ENCODE results near the gene DENND2A. TPM values are rescaled to one million over a fixed set of nuclear protein-coding genes. Genes with fewer than 3 reads are reported as not detected.
"Not testable (repeated sequence)": the region's sequence is repeated elsewhere in the genome, so short reads cannot be mapped to it uniquely, and the experiment has no call there.

Gene DENND2A
- total RNA-seq, 2 experiments from 2014 or later = not detected

GRCh38 chr7:140512317-140513000, 128.2 kb downstream of the DENND2A start:
- ATAC-seq (no peak), DNase-seq (peak; percentile 13)
- Mint-ChIP-seq H3K4me3 (no peak overlapping the region), H3K36me3 (ENCODE audit: low read depth) (no peaks in the 10 kb centered on the region), H3K27ac (no peak overlapping the region), H3K27me3 (peaks cover 2% of the 10 kb centered on the region), H3K4me1 (no peaks in the 10 kb centered on the region), H3K9me3 (ENCODE audit: low read depth) (no peaks in the 10 kb centered on the region)
- intact Hi-C loops (cut with DNase I, micrococcal nuclease) = no loop called here
- ChIA-PET CTCF (no interaction called here), POLR2A (no interaction called here)

GRCh38 chr7:140509789-140510188, 130.8 kb downstream of the DENND2A start:
- no peaks in the 10 kb centered on the region for H3K4me1 Mint-ChIP-seq
- H3K4me3 Mint-ChIP-seq = no peak overlapping the region
- no peaks in the 10 kb centered on the region for H3K9me3 Mint-ChIP-seq (ENCODE audit: low read depth)
- ChIA-PET CTCF (no interaction called here), POLR2A (no interaction called here)
- DNase-seq (no peak), ATAC-seq (no peak)
- H3K36me3 Mint-ChIP-seq (ENCODE audit: low read depth) = no peaks in the 10 kb centered on the region
- intact Hi-C loops (cut with DNase I, micrococcal nuclease) = no loop called here
- no peak overlapping the region for H3K27ac Mint-ChIP-seq
- H3K27me3 Mint-ChIP-seq = no peaks in the 10 kb centered on the region

DNA sequence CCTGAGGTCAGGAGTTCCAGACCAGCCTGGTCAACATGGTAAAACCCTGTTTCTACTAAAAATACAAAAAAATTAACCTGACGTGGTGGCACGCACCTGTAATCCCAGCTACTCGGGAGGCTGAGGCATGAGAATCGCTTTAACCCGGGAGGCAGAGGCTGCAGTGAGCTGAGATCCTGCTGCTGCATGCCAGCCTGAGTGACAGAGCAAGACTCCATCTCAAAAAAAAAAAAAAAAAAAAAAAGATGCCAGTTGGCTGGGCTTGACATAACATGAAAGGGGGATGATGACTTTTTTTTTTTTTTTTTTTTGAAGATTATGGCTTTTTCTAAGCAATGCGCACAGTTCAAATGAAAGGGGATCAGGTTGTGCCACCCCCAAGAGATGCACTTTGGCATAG, 133.1 kb downstream of the DENND2A start:
- H3K9me3 Mint-ChIP-seq (ENCODE audit: low read depth); H3K27me3 Mint-ChIP-seq; intact Hi-C loops (cut with DNase I, micrococcal nuclease); H3K36me3 Mint-ChIP-seq (ENCODE audit: low read depth); H3K4me3 Mint-ChIP-seq; H3K27ac Mint-ChIP-seq; ATAC-seq; POLR2A ChIA-PET; H3K4me1 Mint-ChIP-seq; DNase-seq; CTCF ChIA-PET: not testable (repeated sequence)

- DNase-seq (no peak), ATAC-seq (no peak)
- no peak overlapping the region for H3K27ac Mint-ChIP-seq
- no peaks in the 10 kb centered on the region for H3K9me3 Mint-ChIP-seq (ENCODE audit: low read depth)
- H3K27me3 Mint-ChIP-seq = no peaks in the 10 kb centered on the region
- CTCF ChIA-PET = interaction anchor here (0.6 kb wide), 1 partner anchor 137 kb away, joined by 3 read pairs; no protein-coding TSS in a partner anchor
- intact Hi-C loops (cut with DNase I, micrococcal nuclease) = no loop called here
- H3K4me1 Mint-ChIP-seq = no peaks in the 10 kb centered on the region
- H3K36me3 Mint-ChIP-seq (ENCODE audit: low read depth) = no peaks in the 10 kb centered on the region
- H3K4me3 Mint-ChIP-seq = no peak overlapping the region
- POLR2A ChIA-PET = no interaction called here
Observed at GRCh38 chr7:140506788-140507464, 133.7 kb downstream of the DENND2A start.

- intact Hi-C loops (cut with DNase I, micrococcal nuclease) = no loop called here
- Mint-ChIP-seq H3K36me3 (ENCODE audit: low read depth) (no peaks in the 10 kb centered on the region), H3K9me3 (ENCODE audit: low read depth) (no peaks in the 10 kb centered on the region), H3K27ac (no peak overlapping the region), H3K27me3 (no peaks in the 10 kb centered on the region), H3K4me1 (no peaks in the 10 kb centered on the region), H3K4me3 (no peak overlapping the region)
- POLR2A ChIA-PET = no interaction called here
- ATAC-seq (no peak), DNase-seq (no peak)
- CTCF ChIA-PET = interaction anchor here (0.8 to 1.5 kb wide), 7 partner anchors 9 to 151 kb away, joined by 3 to 7 read pairs (median 3); no protein-coding TSS in a partner anchor
Observed at GRCh38 chr7:140501966-140502365, 138.6 kb downstream of the DENND2A start.

DNA sequence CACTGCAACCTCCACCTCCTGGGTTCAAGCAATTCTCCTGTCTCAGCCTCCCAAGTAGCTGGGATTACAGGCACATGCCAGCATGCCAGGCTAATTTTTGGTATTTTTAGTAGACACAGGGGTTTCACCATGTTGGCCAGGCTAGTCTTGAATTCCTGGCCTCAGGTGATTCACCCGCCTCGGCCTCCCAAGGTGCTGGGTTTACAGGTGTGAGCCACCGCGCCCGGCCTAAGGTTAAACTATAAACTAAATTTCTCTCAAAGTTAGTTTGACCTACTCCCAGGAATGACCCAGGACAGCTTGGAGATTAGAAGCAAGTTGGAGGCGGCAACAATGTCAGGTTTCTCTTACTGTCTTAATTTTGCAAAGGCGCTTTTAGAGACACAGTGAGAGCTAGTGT, 142.8 kb downstream of the DENND2A start:
- H3K4me1 Mint-ChIP-seq; DNase-seq; intact Hi-C loops (cut with DNase I, micrococcal nuclease); H3K27ac Mint-ChIP-seq; H3K4me3 Mint-ChIP-seq; POLR2A ChIA-PET; H3K36me3 Mint-ChIP-seq (ENCODE audit: low read depth); H3K27me3 Mint-ChIP-seq; H3K9me3 Mint-ChIP-seq (ENCODE audit: low read depth); ATAC-seq: not testable (repeated sequence)
- CTCF ChIA-PET = interaction anchor here (0.6 to 0.9 kb wide), 2 partner anchors 18 to 92 kb away, joined by 3 read pairs; no protein-coding TSS in a partner anchor

DNA sequence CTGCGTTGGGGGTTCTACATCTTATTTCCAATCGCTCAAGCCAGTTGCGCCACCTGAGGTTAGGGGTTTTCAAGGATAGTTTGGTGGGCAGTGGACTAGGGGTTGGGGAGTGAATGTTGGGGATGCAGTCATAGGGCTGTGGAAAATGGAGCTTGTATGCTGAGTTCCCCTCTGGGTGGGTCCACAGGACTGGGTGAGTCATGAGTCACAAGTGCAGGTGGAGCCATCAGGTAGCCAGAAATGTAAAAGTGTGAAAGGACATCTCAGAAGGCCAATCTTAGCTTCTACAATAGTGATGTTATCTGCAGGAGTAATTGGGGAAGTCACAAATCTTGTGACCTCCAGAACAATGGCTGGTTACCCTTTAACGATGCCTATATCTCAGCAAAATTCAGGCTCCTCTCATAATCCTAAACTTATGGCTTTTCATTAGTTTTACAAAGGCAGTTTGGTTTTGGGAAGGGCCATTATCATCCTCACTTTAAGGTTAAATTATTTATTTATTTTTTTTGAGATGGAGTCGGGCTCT, 143.3 kb downstream of the DENND2A start:
- CTCF ChIA-PET = interaction anchor here (0.6 to 0.9 kb wide), 4 partner anchors 19 to 760 kb away, joined by 3 read pairs; no protein-coding TSS in a partner anchor
- ATAC-seq = no peak
- intact Hi-C loops (cut with DNase I, micrococcal nuclease) = no loop called here

DNA sequence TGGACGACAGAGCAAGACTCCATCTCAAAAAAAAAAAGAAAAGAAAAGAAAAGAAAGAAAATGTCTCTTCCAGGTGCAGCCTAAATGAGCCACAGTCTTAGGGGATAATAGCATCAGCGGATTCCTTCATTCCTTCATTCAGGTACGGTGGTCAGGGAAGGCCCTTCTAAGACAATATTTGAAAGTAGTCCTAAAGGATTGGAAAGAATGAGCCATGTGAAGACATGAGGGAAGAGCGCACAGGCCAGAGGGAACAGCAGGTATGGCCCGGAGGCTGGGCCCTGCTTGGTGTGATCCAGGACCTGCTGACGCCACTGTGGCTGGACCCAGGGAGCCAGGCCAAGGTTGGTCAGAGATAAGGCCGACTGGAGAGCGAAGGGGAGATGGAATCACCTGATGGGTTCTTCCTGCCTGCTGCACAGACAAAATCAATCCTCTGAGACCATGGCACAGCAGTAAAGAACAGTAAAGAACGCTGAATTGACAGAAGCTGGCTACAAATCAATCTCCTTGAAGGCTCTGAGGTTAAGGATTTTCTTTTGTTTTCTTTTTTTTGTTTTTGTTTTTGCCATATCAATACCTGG, 145.0 kb downstream of the DENND2A start:
- ATAC-seq (no peak), DNase-seq (no peak)
- ChIA-PET POLR2A (no interaction called here), CTCF (interaction anchor here (6.5 kb wide), 1 partner anchor 19 kb away, joined by 43 read pairs; no protein-coding TSS in a partner anchor)
- H3K27me3 Mint-ChIP-seq = no peaks in the 10 kb centered on the region
- intact Hi-C loops (cut with DNase I, micrococcal nuclease) = no loop called here
- H3K9me3 Mint-ChIP-seq (ENCODE audit: low read depth) = no peaks in the 10 kb centered on the region
- no peaks in the 10 kb centered on the region for H3K36me3 Mint-ChIP-seq (ENCODE audit: low read depth)
- no peaks in the 10 kb centered on the region for H3K4me1 Mint-ChIP-seq
- no peak overlapping the region for H3K27ac Mint-ChIP-seq
- no peak overlapping the region for H3K4me3 Mint-ChIP-seq

More for the DNA sequence above, 143.3 kb downstream of the DENND2A start:
- H3K4me3 Mint-ChIP-seq = no peak overlapping the region
- POLR2A ChIA-PET = no interaction called here
- H3K4me1 Mint-ChIP-seq = no peaks in the 10 kb centered on the region
- no peaks in the 10 kb centered on the region for H3K36me3 Mint-ChIP-seq (ENCODE audit: low read depth)
- H3K27me3 Mint-ChIP-seq = no peaks in the 10 kb centered on the region
- no peak overlapping the region for H3K27ac Mint-ChIP-seq
- DNase-seq = no peak
- no peaks in the 10 kb centered on the region for H3K9me3 Mint-ChIP-seq (ENCODE audit: low read depth)

DNA sequence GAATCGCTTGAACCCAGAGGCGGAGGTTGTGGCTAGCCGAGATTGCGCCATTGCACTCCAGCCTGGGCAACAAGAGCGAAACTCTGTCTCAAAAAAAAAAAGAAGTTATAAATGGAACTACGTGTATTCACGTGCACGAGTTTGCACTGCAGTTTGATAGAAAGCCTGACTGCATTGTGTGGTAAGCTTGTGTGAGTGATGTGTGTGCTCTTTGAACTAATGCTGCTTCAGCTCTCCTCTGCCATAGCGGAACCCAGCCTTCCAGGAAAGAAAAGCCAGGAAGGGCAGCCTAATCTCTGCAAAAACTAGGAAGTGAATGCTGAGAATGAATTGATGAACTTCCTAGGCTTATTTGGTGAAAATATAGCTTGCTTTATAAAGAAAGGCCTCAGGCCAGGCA, 145.7 kb downstream of the DENND2A start:
- ChIA-PET CTCF (interaction anchor here (0.8 to 6.5 kb wide), 2 partner anchors 9 to 18 kb away, joined by 4 to 43 read pairs; no protein-coding TSS in a partner anchor), POLR2A (no interaction called here)
- no peaks in the 10 kb centered on the region for H3K9me3 Mint-ChIP-seq (ENCODE audit: low read depth)

GRCh38 chr7:140489026-140489359, 151.6 kb downstream of the DENND2A start:
- POLR2A ChIA-PET = no interaction called here
- H3K4me1 Mint-ChIP-seq = no peaks in the 10 kb centered on the region
- peaks cover 3% of the 10 kb centered on the region for H3K27me3 Mint-ChIP-seq
- DNase-seq (no peak), ATAC-seq (no peak)
- intact Hi-C loops (cut with DNase I, micrococcal nuclease) = no loop called here
- CTCF ChIA-PET = interaction anchor here (0.6 to 6.5 kb wide), 6 partner anchors 9 to 138 kb away, joined by 3 to 43 read pairs (median 3); partner anchors contain the start of gene MKRN1
- H3K36me3 Mint-ChIP-seq (ENCODE audit: low read depth) = no peaks in the 10 kb centered on the region
- no peak overlapping the region for H3K4me3 Mint-ChIP-seq
- H3K27ac Mint-ChIP-seq = no peak overlapping the region
- H3K9me3 Mint-ChIP-seq (ENCODE audit: low read depth) = no peaks in the 10 kb centered on the region

More for the DNA sequence above, 145.7 kb downstream of the DENND2A start:
- no peaks in the 10 kb centered on the region for H3K27me3 Mint-ChIP-seq
- no peaks in the 10 kb centered on the region for H3K36me3 Mint-ChIP-seq (ENCODE audit: low read depth)
- DNase-seq (no peak), ATAC-seq (no peak)
- intact Hi-C loops (cut with DNase I, micrococcal nuclease) = no loop called here
- no peaks in the 10 kb centered on the region for H3K4me1 Mint-ChIP-seq
- no peak overlapping the region for H3K27ac Mint-ChIP-seq
- no peak overlapping the region for H3K4me3 Mint-ChIP-seq

DNA sequence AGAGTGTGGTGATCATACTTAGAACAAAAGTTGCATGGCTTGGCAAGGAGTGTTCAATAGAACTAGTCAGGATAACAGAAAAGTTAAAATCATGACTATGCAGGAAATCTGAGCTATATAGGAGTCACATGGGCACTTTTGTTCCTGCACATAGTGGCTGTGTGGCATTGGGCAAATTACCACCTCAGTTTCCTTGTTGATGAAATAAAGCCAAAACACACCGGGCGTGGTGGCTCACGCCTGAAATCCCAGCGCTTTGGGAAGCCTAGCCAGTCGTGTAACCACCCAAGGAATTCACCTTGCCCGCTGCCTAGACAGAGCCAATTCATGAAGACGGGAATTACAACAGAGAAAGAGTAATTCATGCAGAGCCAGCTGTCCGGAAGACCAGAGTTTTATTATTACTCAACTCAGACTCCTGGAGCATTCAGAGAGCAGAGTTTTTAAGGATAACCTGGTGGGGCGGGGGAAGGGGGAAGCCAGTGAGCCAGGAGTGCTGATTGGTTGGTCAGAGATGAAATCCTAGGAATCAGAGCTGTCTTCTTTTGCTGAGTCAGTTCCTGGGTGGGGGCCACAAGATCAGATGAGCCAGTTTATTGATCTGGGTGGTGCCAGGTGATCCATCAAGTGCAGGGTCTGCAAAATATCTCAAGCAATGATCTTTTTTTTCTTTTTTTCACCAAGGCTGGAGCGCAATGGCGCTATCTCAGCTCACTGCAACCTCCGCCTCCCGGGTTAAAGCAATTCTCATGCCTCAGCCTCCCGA, 154.9 kb downstream of the DENND2A start:
- DNase-seq (no peak), ATAC-seq (no peak)
- ChIA-PET POLR2A (no interaction called here), CTCF (interaction anchor here (1.0 kb wide), 1 partner anchor 16 kb away, joined by 4 read pairs; no protein-coding TSS in a partner anchor)
- no peak overlapping the region for H3K27ac Mint-ChIP-seq
- no peaks in the 10 kb centered on the region for H3K9me3 Mint-ChIP-seq (ENCODE audit: low read depth)
- no peak overlapping the region for H3K4me3 Mint-ChIP-seq
- intact Hi-C loops (cut with DNase I, micrococcal nuclease) = no loop called here
- H3K4me1 Mint-ChIP-seq = no peaks in the 10 kb centered on the region
- H3K36me3 Mint-ChIP-seq (ENCODE audit: low read depth) = no peaks in the 10 kb centered on the region
- peaks cover 3% of the 10 kb centered on the region for H3K27me3 Mint-ChIP-seq
